IPS-18a (cell line): ENCODE data around the gene NUTM2B.
"Not testable (repeated sequence)": the region's sequence is repeated elsewhere in the genome, so short reads cannot be mapped to it uniquely, and the experiment has no call there.

Source experiments
- H3K27ac ChIP-seq: one replicate; pipeline ENCODE4 v1.5.1; 2013; ENCODE audit warnings: low read length
- H3K27me3 ChIP-seq: one replicate; pipeline ENCODE4 v1.6.1; 2013; ENCODE audit warnings: mild to moderate bottlenecking, low read length; ENCODE audit not compliant: control insufficient read depth, insufficient read depth
- H3K36me3 ChIP-seq: one replicate; pipeline ENCODE4 v1.6.1; 2013; ENCODE audit warnings: low read depth, low read length; ENCODE audit not compliant: control insufficient read depth
- H3K4me1 ChIP-seq: one replicate; pipeline ENCODE4 v1.6.1; 2013; ENCODE audit warnings: low read depth, low read length; ENCODE audit not compliant: control insufficient read depth
- H3K4me3 ChIP-seq: one replicate; pipeline ENCODE4 v1.5.1; 2013; ENCODE audit warnings: low read length
- H3K9ac ChIP-seq: one replicate; pipeline ENCODE4 v1.6.1; 2013; ENCODE audit warnings: mild to moderate bottlenecking, low read length, moderate library complexity
- H3K9me3 ChIP-seq: one replicate; pipeline ENCODE4 v1.6.1; 2013; ENCODE audit warnings: low read depth, low read length; ENCODE audit not compliant: control insufficient read depth

NUTM2B gene

GRCh38 chr10:79758297-79758993 is 55.4 kb downstream of the NUTM2B start:
- not testable (repeated sequence) for H3K27ac ChIP-seq, H3K4me1 ChIP-seq, H3K9ac ChIP-seq, H3K27me3 ChIP-seq, H3K4me3 ChIP-seq, H3K36me3 ChIP-seq, H3K9me3 ChIP-seq
